ENCODE measurements around the gene GAL3ST1.

DNA sequence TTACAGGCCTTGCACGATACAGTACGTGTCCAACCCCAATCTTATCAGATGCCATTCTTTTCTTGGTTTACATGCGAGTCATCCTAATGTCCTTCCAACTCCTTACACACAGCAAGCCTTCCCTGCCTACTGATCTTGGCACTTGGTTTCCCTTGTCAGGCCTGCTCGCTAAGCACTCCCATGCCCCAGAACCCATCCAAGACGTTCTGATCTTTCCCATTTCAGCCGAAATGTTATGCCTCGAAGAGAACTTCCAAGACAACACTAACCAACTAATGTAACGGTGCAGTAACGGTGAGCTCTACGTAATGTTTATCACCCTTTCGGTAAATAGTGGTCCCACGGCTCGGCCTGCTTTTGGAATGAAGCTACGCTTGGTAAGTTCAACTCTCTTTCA lies 16.7 kb upstream of the GAL3ST1 start:
- TF ChIP-seq EZH2phosphoT487 (IDR thresholded peaks at IDR 0.05; ENCODE audit: low read depth, severe bottlenecking, unreplicated experiment) (no peak), CTCF (IDR thresholded peaks at IDR 0.05; ENCODE audit: poor library complexity) (no peak), EZH2 (IDR thresholded peaks at IDR 0.05; ENCODE audit: borderline replicate concordance) (no peak)
